ENCODE data around the gene TIMM13.
A peak's percentile ranks its signal among the peaks of the same experiment; 100 is the strongest.
"Not testable (repeated sequence)": the region's sequence is repeated elsewhere in the genome, so short reads cannot be mapped to it uniquely, and the experiment has no call there.

TIMM13 gene
- total RNA-seq: 11.3 to 28.5 reads per million in 2 donors

DNA sequence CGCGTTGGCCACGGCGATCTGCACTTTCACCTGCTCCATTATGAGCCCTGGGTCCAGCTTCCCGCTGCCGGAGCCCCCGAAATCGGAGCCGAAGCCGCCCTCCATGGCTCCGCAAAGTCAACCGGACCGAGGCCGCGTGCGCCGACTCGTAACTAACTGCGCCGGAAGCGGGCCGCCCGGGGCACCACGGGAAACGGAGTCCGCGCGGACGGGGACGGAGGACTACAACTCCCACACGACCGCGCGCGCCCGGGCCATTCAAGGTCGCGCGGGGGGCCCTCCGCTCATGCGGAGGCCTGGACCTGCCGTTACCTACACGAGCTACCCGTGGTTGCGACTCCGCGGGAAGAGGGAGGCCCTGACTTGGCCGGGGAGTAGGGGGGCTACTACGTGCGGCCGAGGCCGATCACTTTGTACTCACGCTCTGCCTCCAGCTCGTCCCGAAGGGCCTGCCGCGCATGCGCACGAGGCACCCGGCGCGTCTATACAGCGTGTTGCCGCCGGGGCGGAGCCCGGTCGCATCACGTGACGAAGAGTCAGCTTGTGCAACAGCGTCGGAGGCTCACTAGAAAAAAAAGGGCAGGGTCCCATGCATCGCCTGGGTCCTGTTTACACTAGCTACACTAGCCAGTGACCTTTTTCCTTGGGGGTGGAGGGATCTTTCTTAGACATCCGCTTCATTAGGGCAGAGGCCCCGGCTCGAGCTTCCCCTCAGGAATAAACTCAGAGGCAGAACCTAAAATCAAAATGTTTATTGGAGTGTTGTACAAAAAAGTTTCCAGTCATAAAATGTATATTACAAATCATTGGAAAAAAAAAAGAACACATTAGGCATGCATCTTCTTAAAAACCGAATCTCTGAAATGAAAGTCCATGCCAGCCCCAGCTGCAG lies at the start of gene TIMM13:
TIMM13 (minus strand) TSS at position 158 of the 892 bp plus-strand sequence; CDS start at position 105, 53 bp downstream.
- peak; percentile 93 for DNase-seq

DNA sequence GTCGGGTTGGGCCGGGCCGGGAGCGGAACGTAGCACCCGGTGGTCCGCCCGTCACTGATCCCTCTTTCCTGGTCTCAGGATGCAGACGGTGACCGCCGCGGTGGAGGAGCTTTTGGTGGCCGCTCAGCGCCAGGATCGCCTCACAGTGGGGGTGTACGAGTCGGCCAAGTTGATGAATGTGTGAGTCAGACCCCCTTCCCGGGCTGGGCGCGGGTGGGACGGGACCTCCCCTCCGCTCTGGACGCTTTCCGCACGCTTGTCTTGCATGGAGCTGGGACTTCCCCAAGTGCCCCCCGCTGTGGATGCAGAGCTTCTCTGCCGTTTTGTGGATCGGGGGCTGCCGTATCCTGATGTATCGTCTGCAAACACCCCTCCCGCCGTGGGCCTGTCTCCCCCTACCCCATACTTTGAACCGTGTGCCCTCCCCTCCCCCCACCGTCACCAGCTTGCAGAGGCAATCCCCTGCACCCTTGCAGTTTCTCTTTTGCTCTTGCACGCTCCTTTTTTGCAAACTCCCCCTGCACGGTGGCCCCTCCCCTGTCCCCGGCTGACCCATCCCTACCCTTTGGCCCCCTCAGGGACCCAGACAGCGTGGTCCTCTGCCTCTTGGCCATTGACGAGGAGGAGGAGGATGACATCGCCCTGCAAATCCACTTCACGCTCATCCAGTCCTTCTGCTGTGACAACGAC lies 49.2 kb upstream of the TIMM13 start:
- peak; percentile 48 for DNase-seq

GRCh38 chr19:2475702-2476450 lies 48.5 kb upstream of the TIMM13 start, which contains the start of gene GADD45B:
TSS of gene GADD45B (plus strand) at chr19:2476127. CDS start at chr19:2476359, 232 bp downstream.
- DNase-seq: peak; percentile 96

GRCh38 chr19:2475018-2475701 lies 47.8 kb upstream of the TIMM13 start:
- DNase-seq: peak; percentile 47

DNA sequence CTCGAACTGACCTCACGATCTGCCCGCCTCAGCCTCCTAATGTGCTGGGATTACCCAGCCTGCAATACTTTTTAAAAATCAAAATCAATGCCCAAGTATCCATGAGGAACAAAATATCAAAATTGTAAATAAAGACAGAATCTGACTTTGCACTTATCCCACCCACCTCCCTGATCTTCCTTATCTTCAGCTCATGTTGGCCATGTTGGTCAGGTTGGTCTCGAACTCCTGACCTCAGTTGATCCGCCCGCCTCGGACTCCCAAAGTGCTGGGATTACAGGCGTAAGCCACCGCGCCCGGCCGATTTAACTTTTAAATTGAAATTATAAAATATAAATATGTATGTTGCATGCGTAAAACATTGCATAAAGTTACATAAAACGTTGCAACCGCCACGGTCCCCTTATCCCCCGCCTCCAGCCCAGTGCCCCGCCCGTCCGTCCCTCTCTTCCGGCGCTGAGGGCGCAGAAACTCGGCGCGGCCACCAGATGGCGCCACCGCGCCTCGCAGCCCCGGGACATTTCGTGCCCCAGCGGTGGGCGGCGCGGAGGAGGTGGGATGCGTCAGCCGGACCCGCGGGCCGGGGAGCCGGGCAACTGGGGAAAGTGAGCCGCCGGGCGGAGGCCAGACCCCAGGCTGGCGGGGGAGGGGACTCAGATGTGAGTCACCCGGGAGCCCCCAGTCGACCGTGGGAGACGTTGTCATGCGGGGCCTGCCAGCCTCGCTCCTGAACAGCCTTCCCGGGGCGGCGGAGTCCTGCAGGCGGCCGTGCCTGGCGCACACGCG lies 47.0 kb upstream of the TIMM13 start:
- DNase-seq: peak; percentile 81

DNA sequence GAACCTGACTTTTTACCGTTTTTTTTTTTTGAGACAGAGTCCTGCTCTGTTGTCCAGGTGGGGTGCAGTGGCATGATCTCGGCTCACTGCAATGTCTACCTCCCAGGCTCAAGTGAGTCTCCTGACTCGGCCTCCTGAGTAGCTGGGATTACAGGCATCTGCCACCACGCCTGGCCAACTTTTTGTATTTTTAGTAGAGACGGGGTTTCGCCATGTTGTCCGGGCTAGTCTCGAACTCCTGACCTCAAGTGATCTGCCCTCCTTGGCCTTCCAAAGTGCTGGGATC lies 42.5 kb upstream of the TIMM13 start:
- DNase-seq: not testable (repeated sequence)

DNA sequence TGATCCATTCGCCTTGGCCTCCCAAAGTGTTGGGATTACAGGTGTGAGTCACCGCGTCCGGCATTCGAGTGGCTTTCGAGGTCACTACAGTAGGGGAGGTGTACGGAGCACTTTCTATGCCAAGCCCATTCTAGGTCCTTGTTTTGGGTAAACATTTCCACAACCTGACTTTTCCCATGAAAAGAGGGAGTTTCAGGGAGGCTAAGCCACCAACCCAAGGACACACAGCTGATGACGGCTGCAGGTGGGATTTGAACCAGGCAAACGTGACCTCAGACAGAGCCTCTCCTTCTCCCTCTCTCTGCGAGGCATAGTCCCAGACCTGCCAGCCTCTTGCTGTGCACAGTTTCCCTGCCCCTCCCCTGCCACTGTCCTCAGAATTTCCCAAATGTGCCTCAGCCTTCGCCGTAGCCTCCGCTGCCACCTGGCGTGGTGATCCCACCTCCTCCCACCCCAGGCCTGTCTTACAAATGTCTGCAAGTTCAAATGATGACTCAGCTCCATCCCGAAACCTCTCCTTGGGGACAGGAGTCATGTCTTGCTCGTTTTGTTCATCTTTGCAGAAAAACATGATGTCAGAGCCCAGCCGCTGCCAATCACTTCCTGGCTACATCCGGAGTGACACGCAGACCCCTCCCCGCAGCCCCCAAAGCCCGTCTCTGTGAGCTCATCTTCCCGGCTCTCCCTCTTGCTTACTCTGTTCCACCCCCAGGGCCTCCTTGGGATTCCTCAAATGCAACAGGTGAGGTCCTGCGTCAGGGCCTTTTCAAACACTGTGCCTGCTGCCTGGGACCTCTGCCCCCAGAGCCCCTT lies 41.9 kb upstream of the TIMM13 start:
- no peak for DNase-seq

DNA sequence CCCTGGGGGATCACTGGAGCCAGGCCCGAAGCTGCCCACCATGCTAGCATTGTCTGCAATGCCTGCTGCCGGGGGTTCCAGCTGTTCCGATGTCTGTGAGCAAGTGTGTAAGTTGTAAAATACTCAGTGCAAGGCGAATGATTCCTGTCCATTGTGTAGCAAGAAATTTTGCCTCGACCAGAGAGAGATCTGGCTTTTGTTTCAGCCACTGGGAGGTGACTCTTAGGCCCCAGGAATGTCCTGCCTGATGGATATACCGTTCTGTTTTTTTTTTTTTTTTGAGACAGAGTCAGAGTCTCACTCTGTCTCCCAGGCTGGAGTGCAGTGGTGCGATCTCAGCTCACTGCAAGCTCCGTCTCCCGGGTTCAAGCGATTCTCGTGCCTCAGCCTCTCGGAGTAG lies 41.2 kb upstream of the TIMM13 start:
- DNase-seq: no peak

DNA sequence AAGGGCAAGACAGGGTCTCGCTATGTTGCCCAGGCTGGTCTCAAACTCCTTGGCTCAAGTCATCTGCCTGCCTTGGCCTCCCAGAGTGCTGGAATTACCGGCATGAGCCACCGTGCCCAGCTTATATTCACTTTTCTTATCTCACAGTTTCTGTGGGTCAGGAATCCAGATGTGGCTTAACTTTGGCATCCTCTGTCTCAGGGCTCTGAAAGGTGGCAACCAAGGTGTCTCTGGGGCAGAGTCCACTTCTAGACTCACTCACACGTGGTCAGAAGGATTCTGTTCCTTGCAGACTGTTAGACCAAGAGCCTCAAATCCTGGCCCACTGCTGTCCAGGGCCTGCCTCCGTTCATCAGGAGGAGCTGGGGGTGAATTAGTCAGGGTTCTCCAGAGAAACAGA lies 37.0 kb upstream of the TIMM13 start:
- no peak for DNase-seq

DNA sequence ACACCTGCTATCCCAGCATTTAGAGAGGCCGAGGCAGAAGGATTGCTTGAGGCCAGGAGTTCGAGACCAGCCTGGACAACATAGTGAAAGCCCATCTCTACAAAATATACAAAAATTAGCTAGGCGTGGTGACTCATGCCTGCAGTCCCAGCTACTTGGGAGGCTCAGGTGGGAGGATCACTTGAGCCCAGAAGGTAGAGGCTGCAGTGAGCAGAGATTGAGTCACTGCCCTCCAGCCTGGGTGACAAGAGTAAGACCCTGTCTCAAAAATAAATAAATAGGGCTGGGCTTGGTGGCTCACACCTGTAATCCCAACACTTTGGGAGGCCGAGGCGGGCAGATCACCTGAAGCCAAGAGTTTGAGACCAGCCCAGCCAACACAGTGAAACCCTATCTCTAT lies 36.3 kb upstream of the TIMM13 start:
- not testable (repeated sequence) for DNase-seq

DNA sequence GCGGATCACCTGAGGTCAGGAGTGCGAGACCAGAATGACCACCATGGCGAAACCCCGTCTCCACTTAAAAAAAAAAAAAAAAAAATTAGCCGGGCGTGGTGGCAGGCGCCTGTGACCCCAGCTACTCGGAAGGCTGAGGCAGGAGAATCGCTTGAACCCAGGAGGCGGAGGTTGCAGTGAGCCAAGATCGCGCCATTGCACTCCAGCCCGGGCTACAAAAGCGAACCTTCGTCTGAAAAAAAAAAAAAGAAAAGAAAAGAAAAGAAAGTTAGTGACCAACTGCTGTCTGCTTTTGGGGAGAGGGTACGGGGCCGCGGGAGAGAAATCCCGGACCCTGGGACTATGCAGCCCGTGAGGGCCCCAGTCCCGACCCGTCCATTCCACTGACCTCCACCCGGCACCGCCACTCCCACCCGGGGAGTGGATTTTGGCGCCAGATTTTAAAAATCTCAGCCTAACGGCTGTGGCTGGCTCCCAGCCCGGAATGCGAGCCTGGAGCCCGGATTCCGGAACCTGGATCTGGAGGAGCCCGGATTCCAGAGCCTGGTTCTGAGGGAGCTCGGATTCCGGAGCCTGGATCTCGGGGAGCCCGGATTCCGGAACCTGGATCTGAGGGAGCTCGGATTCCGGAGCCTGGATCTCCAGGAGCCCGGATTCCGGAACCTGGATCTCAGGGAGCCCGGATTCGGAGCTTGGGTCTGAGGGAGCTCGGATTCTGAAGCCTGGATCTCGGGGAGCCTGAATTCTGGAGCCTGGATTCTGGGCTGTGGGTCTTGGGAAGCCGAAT lies 35.4 kb upstream of the TIMM13 start:
- DNase-seq: no peak

GRCh38 chr19:2461751-2462634 lies 34.6 kb upstream of the TIMM13 start:
- DNase-seq: peak; percentile 28

GRCh38 chr19:2460245-2460644 lies 32.9 kb upstream of the TIMM13 start:
- no peak for DNase-seq

DNA sequence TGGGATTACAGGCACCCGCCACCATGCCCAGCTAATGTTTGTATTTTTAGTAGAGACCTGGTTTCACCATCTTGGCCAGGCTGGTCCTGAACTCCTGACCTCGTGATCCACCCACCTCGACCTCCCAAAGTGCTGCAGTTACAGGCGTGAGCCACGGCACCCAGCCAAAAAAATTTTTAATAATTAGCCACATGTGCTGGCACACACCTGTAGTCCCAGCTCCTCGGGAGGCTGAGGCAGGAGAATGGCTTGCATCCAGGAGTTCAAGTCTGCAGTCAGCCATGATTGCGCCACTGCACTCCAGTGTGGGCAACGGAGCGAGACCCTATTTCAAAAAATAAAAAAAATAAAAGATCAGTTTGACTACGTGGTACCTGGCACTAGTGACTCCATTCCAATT lies 31.4 kb upstream of the TIMM13 start:
- DNase-seq: not testable (repeated sequence)

DNA sequence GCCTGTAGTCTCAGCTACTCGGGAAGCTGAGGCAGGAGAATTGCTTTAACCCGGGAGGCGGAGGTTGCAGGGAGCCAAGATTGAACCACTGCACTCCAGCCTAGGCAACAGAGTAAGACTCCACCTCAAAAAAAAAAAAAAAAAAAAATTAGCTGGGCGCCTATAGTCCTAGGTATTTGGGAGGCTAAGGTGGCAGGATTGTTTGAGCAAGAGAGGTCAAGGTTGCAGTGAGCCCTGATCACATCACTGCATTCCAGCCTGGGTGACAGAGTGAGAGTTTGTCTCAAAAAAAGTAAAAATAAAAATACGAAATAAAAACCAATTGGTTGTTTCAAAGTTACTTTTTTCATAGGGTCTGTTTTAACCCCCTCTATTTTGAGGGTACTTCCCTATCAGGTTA lies 30.7 kb upstream of the TIMM13 start:
- DNase-seq: no peak

- DNase-seq: no peak
Measured at GRCh38 chr19:2457394-2458037, 30.1 kb upstream of the TIMM13 start.

DNA sequence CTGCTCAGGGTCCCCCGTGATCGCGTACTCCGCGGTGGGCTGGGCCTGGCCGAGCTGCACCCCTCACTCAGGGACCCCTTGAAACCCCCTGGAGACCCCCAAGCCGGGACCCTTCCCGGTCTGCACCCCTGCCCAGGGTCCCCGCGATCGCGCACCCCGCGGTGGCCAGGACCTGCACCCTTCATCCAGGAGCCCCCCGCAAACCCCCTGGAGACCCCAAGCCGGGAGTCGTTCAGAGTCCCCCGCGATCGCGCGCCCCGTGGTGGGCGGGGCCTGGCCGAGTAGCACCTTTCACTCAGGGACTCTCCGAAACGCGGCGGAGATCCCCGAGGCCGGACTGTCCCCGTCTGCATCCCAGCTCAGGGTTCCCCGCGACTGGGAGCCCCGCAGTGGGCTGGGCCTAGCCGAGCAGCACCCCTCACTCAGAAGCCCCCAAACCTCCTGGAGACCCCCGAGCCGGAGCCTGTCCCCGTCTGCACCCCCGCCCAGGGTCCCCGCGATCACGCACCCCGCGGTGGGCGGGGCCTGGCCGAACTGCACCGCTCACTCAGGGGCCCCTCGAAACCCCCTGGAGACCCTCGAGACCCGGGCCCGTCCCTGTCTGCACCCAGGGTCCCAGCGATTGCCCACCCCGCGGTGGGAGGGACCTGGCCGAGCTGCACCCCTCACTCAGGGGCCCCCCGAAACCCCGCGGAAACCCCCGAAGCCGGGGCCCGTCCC lies 28.6 kb upstream of the TIMM13 start:
- DNase-seq: peak; percentile 52

Data from T-helper 9 cell (primary cell).